GM21737 (cell line): ENCODE results near the gene KMT2E.
A peak's percentile ranks its signal among the peaks of the same experiment; 100 is the strongest.

ENCODE experiments used
- ATAC-seq: cut with Tn5 transposase; IDR thresholded peaks from one replicate; pipeline ENCODE4 v1.9.1; 2021; ENCODE audit warnings: mild to moderate bottlenecking, moderate library complexity; ENCODE audit not compliant: unreplicated experiment

Gene KMT2E

GRCh38 chr7:105068886-105069285 lies 54.9 kb downstream of the KMT2E start:
- no peak for ATAC-seq

- no peak for ATAC-seq
Measured at GRCh38 chr7:105073143-105073542, 59.1 kb downstream of the KMT2E start.

- ATAC-seq: no peak
Measured at GRCh38 chr7:105079348-105079747, 65.3 kb downstream of the KMT2E start.

- no peak for ATAC-seq
Measured at GRCh38 chr7:105084581-105084980, 70.6 kb downstream of the KMT2E start.

GRCh38 chr7:105086850-105087249 lies 72.8 kb downstream of the KMT2E start:
- ATAC-seq: no peak

GRCh38 chr7:105087981-105088380 lies 74.0 kb downstream of the KMT2E start:
- no peak for ATAC-seq

GRCh38 chr7:105088456-105088855 lies 74.5 kb downstream of the KMT2E start:
- no peak for ATAC-seq

- ATAC-seq: no peak
Measured at GRCh38 chr7:105094966-105095365, 81.0 kb downstream of the KMT2E start.

GRCh38 chr7:105096306-105096705 lies 82.3 kb downstream of the KMT2E start:
- no peak for ATAC-seq

GRCh38 chr7:105097619-105098018 lies 83.6 kb downstream of the KMT2E start:
- no peak for ATAC-seq

GRCh38 chr7:105098863-105099515 lies 85.0 kb downstream of the KMT2E start:
- peak; percentile 78 for ATAC-seq

GRCh38 chr7:105101864-105102263 lies 87.9 kb downstream of the KMT2E start:
- ATAC-seq: no peak

GRCh38 chr7:105102557-105103352 lies 88.8 kb downstream of the KMT2E start:
- ATAC-seq: no peak

GRCh38 chr7:105105579-105105978 lies 91.6 kb downstream of the KMT2E start:
- no peak for ATAC-seq

- ATAC-seq: no peak
Measured at GRCh38 chr7:105106473-105106872, 92.5 kb downstream of the KMT2E start.

- no peak for ATAC-seq
Measured at GRCh38 chr7:105107458-105107857, 93.5 kb downstream of the KMT2E start.

GRCh38 chr7:105112440-105113418 lies 98.7 kb downstream of the KMT2E start:
- ATAC-seq: no peak

- ATAC-seq: no peak
Measured at GRCh38 chr7:105118612-105119600, 104.9 kb downstream of the KMT2E start.

- ATAC-seq: no peak
Measured at GRCh38 chr7:105122619-105123018, 108.6 kb downstream of the KMT2E start.

GRCh38 chr7:105125745-105126144 lies 111.7 kb downstream of the KMT2E start:
- ATAC-seq: no peak
